HL-60 (cell line): ENCODE data around the gene NPHS1.

Experiments
- CTCF ChIP-seq: IDR thresholded peaks from one replicate; pipeline ENCODE4 v1.5.1; 2011; ENCODE audit warnings: low read length, control low read depth, inconsistent platforms; ENCODE audit not compliant: insufficient read depth
- POLR2AphosphoS5 ChIP-seq: IDR thresholded peaks from 2 replicates; pipeline ENCODE4 v1.6.1; 2012; ENCODE audit warnings: low read depth
- REST ChIP-seq: IDR thresholded peaks from 2 replicates; pipeline ENCODE4 v1.6.1; 2012; ENCODE audit warnings: low read depth; ENCODE audit not compliant: insufficient replicate concordance
- SPI1 ChIP-seq: IDR thresholded peaks from 2 replicates; pipeline ENCODE4 v1.6.1; 2012; ENCODE audit warnings: low read depth, mild to moderate bottlenecking, borderline replicate concordance

GRCh38 chr19:35779033-35779432, 73.3 kb downstream of the NPHS1 start:
- TF ChIP-seq POLR2AphosphoS5 (no peak), SPI1 (no peak), CTCF (no peak), REST (no peak)
